SKM-1 (cell line): ENCODE data around the gene CROT.
A peak's percentile ranks its signal among the peaks of the same experiment; 100 is the strongest.

Source experiments
- DNase-seq: peaks from one replicate; lab custom pipeline; 2025; ENCODE audit not compliant: unreplicated experiment; lab: John Stamatoyannopoulos, UW

Gene CROT

DNA sequence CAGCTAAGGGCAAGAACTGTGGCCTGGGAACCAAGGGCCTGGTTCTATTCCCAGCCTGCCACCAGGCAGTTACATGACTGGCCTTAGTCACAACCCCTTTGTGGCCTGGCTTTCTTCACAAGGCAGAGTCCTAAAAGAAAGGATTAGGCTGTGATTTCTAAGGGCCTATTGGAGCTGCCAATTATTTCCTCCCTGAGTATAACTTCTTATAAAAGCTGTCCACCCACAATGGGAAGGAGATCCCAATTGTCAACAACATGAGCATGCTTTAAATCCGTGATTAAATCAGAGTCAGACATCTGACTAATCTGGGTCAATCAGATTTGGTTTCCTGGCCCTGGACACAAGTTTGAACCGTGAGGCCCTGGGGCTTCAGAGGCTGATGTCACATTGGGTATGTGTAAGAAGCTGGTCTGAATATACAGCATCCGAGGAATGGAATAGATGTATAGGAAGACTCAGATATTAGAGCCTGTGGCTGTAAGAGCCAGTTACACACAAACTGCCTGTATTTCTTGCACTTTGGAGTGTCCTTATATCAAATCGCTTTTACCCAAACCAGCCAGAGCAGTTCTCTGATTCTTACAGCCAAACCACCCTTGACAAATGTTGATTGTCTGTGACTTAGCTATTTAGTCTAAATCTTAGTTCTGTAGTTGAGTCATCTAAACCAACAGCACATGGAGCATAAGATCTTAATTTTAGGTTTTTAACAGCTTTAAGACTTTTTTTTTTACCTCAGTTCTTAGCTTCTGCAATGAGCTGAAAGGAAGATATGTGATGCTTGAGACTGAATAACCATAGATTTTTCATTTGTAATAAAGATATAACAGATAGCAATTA, 68.7 kb downstream of the CROT start:
- no peak for DNase-seq

DNA sequence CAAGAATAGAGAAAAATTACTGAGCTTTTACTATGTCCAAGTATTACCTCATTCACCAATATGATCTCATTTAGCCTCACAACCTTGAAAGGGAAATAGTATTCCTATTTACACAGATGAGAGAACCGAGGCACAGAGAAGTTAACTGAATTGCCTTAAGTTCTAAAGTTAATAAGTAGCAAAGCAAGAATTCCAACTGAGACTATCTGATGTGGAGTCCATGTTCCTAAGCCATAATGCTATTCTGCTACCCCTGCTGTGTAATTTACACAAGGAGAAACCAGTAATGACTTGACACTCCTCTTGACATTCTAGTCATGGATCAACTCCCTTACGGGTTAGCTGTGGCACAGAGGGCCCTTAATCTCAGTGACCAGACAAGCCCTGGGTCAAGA, 69.3 kb downstream of the CROT start:
- DNase-seq: no peak

DNA sequence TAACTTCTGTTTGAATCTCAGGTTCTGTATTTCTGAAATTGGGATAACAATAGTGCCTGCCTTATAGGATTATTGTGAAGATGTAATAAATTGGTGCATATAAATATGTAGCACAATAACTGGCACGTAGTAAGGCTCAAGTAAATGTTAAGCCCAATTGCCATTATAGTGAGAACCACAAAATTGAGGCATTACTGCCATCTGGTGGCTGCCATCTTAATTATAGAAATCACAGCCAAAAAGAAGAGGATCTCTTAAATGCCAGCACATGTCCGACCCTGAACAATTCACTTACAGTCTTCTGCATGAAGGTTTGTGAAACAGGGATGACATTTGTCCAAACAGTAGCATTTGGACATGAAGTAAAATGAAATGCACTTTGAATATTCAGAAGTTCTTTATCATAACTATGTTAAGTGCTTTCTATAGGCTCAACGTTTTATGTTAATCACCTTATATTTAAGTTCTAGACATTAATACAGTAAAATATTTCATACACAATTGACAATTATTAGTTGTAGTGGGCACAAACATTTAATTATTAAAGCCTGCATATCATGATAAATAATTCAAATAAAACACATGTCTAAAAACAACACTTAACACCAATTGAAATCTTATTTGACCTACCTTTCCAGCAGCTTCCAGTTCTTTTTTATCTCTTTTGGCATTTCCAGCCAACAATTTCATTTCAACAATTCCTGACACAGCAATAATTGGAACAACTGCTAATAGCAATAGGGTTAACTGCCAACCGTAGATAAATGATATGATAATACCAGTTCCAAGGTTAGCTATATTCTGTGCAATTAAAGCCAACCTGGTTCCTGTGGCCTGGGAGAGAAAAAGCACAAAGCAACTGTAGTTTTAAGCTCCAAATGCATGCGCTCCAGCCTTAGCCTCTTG, 71.5 kb downstream of the CROT start:
- DNase-seq: peak; percentile 15

DNA sequence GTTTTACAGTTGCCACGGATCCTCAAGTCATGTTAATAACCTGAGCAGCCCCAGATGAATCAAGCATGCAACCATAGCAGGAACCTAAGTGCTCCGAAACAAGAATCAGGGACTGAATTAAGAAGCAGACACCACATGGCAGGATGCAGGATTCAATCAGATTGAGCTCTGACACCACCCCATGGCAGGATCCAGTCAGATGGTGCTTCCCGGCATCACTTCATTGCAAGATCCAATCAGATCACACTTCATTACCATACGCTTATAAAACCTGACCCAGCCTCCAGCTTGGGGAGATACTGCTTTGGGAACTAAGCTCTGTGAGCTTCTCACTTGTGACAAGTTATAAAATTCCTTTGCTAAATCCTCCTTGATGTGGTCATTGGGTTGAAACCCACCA, 74.7 kb downstream of the CROT start:
- DNase-seq: no peak

DNA sequence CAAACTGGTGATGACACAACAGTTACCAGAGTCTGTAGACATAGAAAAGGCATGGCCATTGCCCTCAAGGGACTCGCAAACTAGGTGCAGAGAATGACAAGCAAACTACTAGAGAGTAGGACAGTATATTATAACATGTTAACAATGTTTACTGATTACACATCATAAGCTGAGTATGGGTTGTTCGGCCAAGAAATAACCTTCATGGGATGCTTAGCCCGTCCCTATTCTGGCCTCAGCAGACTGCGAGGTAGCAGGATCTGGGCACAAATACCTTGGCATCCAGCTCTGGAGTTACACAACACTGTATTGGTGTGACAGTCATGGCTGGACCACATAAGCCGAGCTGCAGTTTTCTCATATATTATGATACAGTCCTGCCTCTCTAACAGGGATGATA, 78.6 kb downstream of the CROT start:
- no peak for DNase-seq

DNA sequence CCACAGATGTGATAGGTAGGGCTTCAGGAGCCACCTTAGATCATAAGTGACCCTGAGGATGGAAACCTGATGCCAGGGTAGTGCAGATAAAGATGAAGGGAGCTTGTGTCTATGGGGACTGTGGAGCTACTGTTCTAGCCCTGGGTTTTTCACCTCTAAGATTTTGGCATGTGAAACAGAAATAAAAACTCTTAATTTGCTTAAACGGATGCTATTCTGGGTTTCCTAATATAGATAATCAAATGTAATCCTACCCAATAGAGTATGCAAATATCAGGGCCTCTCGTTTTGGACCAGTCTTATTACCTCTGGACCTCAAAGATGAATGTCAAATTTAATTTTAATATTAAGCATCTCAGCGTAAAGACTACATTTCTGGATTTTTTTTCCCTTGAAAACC, 80.7 kb downstream of the CROT start:
- DNase-seq: no peak

DNA sequence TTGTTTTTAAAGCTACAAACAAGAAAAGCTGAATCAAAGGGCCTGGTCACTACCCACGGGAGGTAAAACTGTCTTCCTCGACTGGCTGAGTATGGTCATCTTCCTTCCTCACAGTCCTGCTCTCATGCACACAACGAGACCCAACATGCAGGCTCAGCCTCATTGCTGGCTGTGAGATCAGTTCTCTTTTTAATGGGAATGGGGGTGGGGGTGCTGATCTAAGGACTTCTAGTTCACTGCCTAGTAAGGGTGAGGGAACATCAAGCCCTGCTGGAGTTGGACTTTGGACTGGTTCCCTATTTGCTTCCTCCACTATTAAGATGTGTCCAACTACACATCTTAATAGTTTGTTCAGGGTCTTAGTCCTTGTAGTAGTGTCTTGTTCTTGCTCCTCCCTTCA, 81.8 kb downstream of the CROT start:
- DNase-seq: no peak

DNA sequence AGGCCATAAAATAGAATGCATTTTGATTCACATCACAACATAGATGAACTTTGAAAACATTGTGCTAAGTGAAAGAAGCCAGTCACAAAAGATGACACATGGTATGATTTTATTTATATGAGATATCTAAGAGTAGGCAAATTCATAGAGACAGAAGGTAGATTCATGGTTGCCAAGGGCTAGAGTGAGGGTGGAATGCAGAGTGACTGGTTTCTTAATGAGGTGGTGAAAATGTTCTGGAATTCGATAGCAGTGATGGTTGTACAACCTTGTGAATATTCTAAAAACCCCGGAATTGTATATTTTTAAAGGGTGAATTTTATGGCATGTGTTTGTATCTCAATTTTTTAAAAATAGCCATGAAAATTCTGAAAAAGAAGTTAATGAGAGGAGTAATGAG, 87.1 kb downstream of the CROT start:
- no peak for DNase-seq

DNA sequence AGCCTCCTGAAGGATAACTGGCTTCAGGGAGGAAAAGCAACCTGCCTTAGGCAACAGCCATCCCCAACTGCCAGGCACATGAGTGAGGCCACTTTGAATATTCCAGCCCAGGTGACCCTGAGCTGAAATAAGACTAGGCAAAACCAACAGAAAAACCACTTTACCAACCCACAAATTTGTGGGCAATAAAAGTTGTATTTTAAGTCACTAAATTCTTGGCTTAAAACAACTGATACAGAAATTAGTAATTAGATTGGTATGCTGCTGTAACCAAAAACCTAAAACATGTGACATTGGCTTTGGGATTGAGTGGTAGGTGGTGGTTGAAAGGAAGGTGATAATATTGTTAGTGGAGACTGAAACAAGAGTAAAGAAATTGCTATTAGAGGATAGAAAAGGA, 90.1 kb downstream of the CROT start:
- no peak for DNase-seq

DNA sequence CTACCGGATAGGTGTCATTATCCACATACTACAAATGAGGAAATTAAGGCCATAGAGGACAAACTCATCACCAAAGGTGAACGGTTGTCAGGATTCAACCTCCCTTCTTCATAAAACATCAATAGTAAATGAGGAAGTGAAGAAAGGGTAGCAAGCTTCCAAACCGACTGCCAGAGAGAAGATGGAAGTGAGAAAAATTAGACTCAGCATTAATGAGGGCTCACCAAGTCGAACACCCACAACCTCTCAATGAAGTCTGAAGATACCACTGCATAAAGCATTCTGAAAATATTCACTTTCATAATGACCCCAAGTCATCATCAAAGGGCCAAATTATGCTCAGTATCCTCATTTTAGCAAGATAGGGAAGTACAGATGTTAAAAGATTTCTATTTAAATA, 100.4 kb downstream of the CROT start:
- peak; percentile 16 for DNase-seq

DNA sequence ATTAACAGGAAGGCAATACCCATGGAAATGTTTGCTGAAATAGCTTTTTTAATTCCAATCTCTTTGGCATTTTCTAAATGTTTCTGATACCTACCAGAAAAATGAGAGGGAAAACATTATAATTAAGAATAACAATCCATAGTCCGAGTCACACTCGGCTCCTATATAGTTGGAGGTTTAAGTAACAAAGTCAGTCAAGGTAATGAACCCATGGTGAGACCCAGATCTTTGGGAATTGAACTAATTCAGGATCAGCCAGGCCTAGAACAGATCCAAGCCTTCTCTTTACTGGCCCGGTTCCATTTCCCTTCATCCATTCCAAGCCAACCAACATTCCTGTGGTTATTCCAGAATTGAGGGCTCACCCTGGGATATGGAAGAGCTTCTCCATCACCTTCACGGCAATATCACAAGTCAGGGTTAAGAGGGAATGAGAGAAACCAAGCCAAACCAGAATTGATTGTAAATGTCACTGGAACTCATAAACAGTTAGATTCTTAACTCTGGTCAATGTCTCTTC, 101.7 kb downstream of the CROT start:
- no peak for DNase-seq

DNA sequence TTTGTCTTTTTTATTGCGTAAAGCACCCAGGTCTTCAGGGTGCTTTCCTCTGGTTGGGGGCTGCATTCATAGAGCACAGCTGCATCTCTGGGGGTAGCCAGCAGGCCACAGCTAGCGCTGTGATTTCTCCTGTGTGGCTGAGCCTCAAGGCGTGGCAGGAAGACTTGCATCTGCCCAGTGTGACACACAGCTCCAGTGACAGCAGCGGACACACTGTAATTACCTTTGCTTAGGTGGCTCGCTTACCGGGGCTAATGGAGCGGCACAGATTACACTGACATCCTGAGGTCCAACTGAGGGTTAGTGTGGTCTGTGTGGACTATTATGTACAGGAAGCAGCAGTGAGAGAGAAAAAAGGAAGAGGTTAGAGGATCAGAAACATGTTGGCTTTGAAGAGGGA, 102.9 kb downstream of the CROT start:
- DNase-seq: no peak
